HG02571 (cell line): ENCODE results near the gene KCNMB2.

ENCODE experiments used
- ATAC-seq: cut with Tn5 transposase; IDR thresholded peaks from one replicate; pipeline ENCODE4 v1.9.1; 2021; ENCODE audit warnings: mild to moderate bottlenecking, moderate library complexity; ENCODE audit not compliant: unreplicated experiment

The KCNMB2 gene

DNA sequence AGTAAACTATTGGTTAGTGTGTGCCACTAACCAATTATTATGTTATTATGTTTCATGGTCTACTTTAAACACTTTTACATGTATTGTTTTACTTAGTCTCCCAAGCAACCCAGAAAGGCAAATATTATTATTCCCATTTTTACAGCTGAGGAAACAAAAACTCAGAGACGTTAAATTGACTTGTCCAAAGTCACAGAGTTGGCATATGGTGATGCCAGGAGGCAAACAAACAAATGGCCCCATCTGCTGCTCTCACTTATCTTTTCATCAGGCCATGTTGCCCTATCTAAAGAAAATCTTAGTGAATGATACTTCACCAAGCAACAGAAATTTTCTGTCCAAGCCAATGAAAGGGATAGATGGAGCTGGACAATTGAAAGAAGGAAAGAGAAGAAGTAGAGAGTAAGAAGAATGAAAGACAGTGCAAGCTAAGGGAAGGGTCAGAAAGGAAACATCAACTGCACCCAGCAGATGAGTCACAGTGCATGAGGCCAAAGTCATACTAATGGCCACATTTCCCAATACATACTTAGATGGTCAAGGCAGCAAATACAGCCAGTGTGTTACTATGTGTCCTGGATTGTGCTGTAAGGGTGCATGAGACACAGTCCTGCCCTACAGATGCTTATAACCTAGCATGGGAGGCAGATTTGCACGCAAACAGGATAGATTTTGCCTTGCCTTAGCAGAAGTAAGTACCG is 266.9 kb downstream of the KCNMB2 start:
- no peak for ATAC-seq

DNA sequence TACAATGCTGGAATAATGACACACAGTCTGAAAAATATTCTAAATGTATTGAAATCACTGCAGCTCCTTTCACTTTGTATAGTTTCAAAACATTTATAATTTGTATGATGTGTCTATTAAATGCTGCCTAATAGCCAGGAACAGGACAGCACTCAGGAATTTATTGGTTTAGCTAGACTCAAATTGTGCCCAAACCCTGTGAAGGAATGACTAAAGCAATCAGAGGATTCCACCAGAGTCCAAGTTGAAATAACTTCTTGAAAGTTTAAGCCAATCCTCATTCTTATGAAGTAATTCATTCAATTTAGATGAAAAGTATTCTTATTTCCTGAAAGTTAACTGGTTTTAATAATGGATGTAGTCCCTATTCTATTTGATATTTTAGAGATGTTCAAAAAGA is 268.4 kb downstream of the KCNMB2 start:
- ATAC-seq = no peak

- no peak for ATAC-seq
Measured at GRCh38 chr3:178805741-178806140, 269.5 kb downstream of the KCNMB2 start.

GRCh38 chr3:178806651-178807050 is 270.4 kb downstream of the KCNMB2 start:
- no peak for ATAC-seq

GRCh38 chr3:178807694-178808093 is 271.5 kb downstream of the KCNMB2 start:
- ATAC-seq = no peak

GRCh38 chr3:178808748-178809147 is 272.5 kb downstream of the KCNMB2 start:
- ATAC-seq = no peak

DNA sequence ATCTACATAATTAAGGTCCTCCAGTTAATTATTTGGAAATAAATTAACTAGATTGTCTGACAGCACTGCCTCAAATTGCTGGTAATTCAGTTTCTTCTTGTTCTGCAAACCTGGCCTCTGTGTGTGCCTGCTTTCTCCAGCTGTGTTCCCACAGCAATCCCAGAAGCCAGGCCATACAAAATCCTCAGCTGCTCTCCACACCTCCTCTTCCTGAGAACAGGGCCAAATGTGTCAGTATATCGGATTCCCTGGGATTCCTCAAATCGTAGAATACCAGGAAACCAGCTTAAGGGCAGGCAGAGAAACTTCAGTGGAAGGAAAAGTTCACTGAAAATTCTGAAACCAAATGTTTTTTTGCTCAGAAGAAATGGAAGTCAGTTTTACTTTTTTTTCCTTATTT is 273.9 kb downstream of the KCNMB2 start:
- ATAC-seq = no peak

DNA sequence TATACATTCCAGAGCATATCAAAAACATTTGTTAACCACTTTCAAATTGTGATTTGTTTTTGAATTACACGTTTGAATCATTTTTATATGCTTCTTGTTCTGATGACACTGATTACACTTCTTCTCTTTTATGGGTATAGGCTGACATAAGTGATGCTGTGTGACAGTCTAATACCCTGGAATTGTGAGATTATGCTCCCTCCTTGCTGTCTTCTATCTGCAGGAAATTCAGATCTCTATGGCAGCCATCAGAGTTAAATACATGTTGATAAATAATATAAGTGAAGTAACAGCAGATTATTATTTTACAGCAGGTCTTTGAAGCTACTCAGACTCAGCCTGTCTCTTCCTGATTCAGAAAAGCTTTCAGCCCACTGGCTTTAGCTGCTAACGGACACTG is 286.5 kb downstream of the KCNMB2 start:
- no peak for ATAC-seq

- ATAC-seq = no peak
Measured at GRCh38 chr3:178823150-178823549, 286.9 kb downstream of the KCNMB2 start.

- ATAC-seq = no peak
Measured at GRCh38 chr3:178823591-178824246, 287.5 kb downstream of the KCNMB2 start.

- ATAC-seq = no peak
Measured at GRCh38 chr3:178826435-178827123, 290.3 kb downstream of the KCNMB2 start.

DNA sequence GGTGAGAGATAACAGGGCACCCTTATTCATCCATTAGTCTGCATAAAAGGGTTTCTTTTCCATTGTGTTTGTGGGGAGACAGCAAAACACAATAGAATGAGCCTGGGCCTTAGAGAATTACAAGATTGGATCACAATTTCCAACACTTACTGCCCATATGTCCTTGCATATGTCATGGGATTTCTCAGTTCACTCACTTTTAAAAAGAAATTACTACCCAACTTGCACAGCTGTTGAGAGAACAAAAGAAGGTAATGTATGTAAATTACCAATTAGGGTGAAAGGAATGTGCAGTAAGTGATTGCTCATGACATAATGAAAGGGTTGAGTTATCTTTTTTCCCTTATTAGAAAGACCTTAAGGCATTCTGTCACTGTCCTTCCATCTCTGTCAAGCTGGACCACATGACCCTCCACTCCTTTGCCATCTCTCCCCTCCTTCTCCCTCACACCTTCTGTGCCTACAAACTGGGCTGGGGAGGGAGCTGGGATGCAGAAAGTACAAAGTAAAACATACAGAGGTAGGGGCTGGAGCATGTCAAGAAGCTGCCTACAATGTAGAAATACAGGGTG is 291.1 kb downstream of the KCNMB2 start:
- ATAC-seq = no peak

GRCh38 chr3:178833695-178834094 is 297.5 kb downstream of the KCNMB2 start:
- ATAC-seq = no peak

DNA sequence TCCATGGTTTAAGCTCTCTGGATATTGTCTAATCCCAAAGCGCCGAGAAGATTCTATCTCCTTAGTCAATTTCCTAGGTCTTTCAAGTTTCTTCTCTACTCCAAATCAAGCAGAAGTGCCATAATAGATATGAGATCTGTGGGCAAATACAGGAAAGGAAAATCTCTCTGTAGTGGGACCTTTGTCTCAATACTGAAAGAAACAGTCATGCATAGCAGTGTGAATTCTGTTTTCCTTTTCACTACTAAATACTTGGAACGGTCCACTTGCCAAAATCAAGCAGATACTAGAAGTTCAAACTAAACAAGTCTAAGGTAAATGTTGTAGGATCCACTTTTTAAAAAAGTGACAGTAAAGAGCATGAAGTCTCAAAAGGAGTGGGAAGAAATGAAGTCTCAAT is 298.8 kb downstream of the KCNMB2 start:
- ATAC-seq = no peak

DNA sequence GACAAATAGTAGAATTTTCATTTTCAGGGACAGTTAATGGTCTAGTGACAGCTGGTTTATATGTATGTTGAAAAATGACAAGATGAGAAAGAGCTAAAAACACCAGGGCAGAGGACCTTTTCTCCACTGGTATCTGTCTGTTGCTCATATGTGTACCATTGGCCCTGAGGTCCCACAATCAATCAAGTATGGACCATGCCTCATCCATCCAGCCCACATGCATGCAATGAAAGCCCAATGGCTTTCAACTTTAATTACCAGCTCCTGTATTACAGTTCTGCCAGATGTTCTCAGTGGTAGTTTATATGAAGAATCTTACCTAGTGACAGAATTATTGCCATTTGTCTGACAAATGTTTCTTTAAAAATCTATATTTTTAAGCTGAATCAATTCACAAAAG is 301.3 kb downstream of the KCNMB2 start:
- no peak for ATAC-seq

- no peak for ATAC-seq
Measured at GRCh38 chr3:178840586-178840985, 304.4 kb downstream of the KCNMB2 start.

DNA sequence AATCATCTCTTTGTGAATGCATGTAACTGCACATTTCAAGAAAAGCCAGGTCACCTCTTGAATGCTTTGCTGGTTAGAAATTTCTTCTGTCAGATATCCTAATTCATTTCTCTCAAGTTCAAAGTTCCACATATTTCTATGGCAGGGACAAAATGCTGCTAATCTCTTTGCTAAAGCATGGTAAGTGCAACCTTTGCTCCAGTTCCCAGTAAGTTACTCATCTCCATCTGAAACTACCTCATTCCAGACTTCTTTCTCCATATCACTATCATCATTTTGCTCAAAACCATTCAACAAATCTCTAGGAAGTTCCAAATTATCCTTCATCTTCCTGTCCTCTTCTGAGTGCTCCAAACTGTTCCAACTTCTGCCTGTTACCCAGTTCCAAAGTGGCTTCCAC is 304.8 kb downstream of the KCNMB2 start:
- ATAC-seq = no peak

GRCh38 chr3:178844916-178845315 is 308.7 kb downstream of the KCNMB2 start:
- no peak for ATAC-seq

DNA sequence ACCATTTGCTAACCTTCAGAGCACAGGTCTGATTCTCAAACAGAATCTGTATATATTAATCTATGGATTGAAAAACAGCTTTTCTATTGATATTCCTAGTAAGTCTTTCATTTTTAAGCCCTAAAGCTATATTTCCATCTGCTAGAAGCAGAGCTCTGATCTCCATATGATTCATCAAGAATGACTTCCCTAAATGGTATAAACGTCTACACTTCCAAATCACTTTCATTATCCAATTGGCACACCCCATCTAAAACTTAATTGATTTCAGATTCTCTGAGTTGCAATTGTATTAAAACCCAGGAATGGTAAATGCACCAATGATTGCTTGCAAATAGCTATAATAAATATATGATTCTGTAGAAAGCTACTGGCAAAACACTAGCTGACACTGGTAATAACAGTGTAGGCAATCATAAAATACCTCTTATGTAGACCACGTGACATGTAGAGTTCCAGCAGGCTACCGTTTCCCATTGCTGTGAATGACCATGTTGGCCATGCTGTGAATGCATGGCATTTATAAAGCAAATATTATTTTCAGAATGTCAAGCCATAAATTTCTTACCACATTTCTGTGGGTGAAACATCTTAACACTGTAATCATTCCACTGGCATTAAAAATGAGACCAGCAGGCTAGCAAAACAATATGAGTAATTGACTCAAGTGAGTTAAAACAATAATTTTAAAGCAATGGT is 309.3 kb downstream of the KCNMB2 start:
- no peak for ATAC-seq

DNA sequence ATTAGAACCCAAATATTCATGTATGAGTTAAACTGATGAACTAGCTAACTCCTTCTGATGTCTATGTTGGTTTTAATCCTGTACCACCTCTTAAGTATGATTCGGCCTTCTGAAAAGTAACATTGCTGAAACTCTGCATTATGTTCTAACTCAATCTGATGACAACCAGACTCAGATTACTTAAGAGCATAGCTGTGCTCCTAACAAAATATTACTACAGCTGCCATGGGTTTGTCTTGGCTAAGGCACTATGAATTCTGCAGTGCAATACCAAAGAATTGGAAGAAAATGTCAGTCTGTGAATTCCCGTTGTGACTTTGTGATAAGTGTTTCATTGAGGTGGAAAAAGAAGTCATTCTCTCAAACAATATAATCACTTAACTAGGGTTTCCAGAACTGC is 311.0 kb downstream of the KCNMB2 start:
- no peak for ATAC-seq

DNA sequence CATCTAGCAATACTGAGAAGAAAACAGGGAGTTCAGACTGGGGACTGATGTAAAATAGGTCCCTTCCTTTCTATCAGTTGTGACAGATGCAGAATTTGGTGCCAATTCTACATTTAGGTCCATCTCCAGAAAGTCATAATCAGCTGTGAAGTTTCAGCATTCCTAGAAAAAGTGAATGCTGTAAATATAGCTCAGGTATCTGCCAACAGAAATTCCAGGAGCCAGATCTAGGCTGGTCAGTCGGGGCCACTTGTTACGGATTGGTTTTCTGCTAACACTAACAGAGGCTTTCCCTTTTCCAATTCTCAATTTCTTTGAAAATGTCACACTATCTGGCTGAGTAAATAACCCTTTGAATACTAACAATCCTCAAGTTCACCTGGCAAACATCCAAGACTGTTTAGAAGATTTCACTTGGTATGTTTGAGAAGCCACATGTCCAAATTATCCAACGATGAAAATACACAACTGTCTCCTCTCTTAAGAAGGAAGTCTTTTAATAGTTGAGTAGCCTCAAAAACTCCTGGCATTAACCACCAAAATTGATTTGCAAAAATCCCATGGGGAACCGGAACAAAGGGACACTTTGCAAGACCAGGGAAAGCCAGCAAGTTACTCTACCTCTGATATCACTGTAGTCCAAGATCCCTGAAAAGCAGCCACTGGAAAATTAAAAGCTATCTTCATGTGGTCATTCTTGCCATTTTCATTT is 313.1 kb downstream of the KCNMB2 start:
- ATAC-seq = no peak
